GM21515 (cell line): ENCODE data around the gene SLAMF9.

Experiments used
- ATAC-seq: cut with Tn5 transposase; IDR thresholded peaks from one replicate; pipeline ENCODE4 v1.9.1; 2021; ENCODE audit not compliant: unreplicated experiment

The SLAMF9 gene

GRCh38 chr1:159977364-159978106, 23.5 kb upstream of the SLAMF9 start:
- no peak for ATAC-seq

- no peak for ATAC-seq
These were observed 20.4 kb upstream of the SLAMF9 start for GRCh38 chr1:159974350-159974965.

DNA sequence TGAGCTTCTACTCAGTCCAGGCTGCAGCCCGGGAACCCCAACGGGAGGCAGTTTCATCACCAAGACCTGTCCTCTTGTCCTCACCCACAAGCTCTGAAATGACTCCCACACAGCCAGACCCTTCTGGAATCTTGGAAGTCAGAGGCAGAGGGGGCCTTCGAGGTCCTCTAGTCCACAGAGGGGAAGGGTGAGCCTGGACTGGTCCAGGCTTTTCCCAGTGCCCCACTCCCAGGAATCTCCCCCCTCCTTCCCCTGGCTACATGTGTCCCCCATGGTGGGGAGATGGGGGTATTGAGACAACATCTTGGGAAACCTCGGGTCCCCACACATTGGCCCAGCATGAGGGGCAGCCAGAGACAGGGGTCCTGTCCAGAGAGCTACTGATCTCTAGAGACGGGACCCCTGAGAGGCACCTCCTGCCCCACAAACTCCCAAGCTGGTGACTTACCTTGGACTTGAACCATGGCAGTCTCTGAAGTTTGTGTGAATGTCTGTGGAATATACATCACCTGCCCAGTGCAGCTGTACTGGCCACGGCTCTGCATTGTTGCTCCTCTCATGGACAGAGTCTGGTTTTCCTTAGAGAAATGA, 19.4 kb upstream of the SLAMF9 start:
- no peak for ATAC-seq

GRCh38 chr1:159972443-159973205, 18.6 kb upstream of the SLAMF9 start:
- ATAC-seq: no peak

- ATAC-seq: no peak
These were observed 16.9 kb upstream of the SLAMF9 start for GRCh38 chr1:159970932-159971342.

DNA sequence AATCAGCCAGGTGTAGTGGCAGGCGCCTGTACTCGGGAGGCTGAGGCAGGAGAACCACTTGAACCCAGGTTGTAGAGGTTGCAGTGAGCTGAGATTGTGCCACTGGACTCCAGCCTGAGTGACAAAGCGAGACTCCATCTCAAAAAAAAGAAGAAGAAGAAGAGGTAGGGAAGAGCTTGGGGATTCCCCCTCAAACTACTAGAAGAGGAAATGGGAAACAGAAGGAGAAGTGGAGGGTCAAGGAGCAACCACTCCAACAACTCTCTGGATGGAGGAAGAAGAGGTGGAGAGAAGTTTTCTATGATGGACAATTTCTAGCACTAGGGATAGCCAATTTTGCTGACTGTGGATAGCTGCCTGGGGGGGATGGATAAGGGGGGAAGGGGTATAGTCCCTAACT, 14.9 kb upstream of the SLAMF9 start:
- no peak for ATAC-seq

DNA sequence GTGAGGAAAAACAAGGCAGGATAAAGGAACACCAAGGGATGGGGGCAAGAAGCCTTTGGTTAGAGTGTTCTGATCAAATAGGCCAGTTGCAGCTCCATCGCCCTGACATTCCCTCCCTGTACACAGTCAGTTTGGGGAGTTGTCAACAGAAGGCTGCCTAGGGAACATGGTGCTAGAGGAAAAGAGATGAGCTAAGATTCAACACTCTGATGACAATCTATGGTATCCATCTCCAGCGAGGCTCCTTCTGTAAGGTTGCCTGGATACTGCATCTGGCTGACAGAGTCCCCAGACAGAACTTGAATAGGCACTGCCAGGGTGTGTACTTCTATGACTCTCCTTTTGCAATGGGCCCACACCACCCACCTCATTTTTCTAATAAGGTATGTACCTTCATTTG, 11.2 kb upstream of the SLAMF9 start:
- no peak for ATAC-seq

- no peak for ATAC-seq
These were observed 10.1 kb upstream of the SLAMF9 start for GRCh38 chr1:159964144-159964543.

- no peak for ATAC-seq
These were observed 8.1 kb upstream of the SLAMF9 start for GRCh38 chr1:159962176-159962575.

GRCh38 chr1:159961636-159962035, 7.6 kb upstream of the SLAMF9 start:
- ATAC-seq: no peak

GRCh38 chr1:159960721-159961381, 6.8 kb upstream of the SLAMF9 start:
- ATAC-seq: no peak

DNA sequence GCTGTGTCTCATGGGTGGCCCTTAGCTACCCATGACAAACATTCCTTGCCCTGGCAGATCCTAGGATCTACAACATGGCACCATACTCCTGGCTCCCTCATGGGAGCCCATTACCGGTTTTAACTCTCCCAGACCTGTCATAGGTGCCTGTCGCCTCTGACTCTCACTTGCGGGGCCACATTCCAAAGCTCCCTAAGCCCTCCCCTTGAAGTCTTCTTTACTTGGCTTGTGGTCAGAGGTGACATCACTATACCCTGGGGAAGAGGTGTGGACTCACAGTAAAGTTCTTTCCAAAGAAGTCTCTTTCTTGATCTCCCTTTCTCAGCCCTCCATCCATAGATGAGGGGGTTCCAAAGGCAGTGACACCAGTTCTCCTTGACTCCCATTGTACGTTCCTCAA, 5.4 kb upstream of the SLAMF9 start:
- ATAC-seq: no peak

DNA sequence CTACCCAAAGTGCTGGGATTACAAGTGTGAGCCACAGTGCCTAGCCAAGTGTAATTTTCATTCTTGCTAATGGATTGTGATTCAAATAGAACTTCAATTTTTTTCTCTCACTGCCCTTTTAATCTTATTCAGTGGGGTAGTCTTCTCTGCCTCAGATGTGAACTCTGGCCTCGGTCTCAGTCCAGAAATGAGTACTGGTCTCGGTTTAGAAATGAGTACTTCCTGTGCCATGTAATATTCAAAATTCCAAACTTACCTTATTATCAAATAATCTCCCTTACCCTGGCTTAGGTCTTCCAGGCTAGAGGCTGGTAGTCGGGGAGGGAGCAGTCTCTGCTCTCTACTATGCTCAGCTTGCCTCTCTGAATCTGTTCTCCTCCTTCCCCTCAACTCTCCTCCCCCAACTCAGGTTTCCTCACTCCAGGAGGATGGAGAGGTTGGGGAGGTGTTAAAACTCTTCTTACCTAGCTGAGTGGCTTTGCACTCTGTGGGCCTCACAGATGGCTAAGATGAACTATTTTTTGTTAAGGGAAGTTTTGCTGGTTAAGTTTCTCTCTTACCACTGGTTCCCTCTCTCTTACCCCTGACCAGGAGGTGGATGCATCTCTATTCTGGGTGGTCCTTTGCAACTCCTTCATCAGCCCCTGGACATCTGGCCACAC, 4.8 kb upstream of the SLAMF9 start:
- ATAC-seq: no peak

DNA sequence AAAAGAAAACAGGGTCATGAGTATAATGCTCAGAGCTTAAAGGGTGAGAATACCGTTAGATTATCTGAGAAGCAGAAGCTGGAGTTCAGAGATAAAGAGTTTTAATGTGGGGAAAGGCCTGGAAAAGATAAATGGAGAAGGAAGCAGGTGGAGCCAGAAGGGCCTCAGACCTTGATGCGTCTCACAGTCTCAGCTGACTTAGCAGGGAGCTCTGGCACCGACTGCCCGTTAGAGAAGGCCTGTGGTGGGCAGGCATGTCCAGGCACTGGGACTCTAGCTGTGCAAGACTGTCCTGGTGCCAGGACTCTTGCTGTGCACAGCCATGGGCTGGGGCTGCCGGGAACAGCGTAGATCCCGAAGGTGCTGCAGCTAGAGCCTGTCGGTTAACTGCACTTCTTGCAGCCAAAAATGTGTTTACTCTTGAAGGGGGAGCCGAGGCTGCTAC, 3.8 kb upstream of the SLAMF9 start:
- no peak for ATAC-seq

GRCh38 chr1:159955456-159955855, 1.4 kb upstream of the SLAMF9 start:
- no peak for ATAC-seq

DNA sequence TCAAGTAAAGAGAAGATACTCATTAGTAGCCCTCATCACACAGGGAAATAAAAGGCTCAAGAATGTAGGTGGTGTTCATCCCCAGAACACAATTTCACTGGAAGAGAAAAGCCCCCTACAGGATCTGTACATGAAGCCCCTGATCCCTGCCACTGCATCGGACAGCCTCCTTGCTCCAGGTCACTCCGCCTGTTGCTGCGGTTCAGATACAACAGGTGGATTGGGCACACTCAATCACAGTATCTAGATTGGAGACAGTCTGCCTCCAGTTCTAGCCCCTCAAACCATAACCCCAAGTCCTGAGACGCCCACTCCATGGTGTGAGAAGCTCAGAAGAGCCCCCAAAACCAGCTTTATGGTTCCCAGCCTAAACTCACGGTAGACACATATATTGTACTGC, 1.1 kb downstream of the SLAMF9 start:
- no peak for ATAC-seq

DNA sequence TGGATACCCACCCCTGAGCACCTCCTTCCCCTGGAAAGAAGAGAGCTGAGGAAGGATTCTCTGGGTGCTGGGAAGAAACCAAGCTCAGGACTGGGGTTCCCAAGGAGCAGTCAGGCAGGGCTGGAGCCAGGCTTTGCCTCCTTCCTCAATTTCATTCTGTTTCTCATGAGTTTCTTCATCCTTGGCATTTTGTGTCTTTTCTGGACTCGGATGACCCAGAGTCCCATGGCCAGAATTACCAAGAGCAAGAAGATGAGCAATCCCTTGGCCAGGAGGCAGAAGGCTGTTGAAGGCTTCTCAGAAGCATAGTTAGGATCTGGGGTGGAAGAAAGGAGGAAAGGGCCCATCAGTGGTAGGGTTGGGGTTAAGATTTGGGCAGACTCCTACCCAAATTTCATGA, 2.5 kb downstream of the SLAMF9 start:
- no peak for ATAC-seq

GRCh38 chr1:159951016-159951415, 3.0 kb downstream of the SLAMF9 start:
- no peak for ATAC-seq

DNA sequence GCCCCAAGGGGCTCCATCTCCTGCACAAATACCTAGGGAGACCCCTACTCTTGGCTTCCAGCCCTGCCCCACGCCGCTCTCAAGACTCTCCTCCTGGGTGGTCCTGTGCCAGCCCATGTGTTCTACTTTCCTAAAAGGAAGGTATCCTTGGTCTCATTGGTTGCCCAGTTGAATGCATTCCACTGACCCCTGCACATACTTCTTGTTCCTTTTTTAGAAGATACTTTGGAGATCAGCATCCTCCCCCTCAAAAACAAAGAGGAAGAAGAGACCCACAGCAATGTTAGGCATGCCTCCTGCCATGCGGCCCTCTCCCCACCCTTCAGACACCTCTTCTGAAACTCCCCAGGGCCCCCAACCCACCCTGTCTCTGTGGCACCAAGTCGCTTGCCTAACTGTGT, 4.1 kb downstream of the SLAMF9 start:
- ATAC-seq: no peak

DNA sequence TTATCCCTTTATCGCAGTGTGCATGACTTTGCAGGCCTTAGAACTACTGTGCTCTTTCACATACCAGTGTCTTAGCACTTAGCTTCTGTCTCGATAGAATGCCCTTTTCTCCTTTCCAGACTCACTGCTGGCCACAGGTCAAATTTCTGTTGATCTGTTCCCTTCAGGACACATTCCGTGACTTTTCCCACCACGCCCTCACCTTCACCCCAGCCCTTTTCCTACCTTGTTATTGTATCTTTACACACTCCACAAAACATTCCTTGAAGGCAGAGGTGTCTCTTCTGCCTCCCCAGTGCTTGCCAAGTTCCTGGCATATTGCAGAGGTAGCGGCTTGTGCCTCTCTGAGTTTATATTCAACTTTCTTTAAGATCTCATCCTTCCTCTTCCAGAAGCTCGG, 4.9 kb downstream of the SLAMF9 start:
- ATAC-seq: no peak

GRCh38 chr1:159947942-159948341, 6.1 kb downstream of the SLAMF9 start:
- ATAC-seq: no peak
